RWPE2 (cell line): ENCODE data around the gene IFIT1.

ENCODE experiments used
- ATAC-seq: fragments of 200-7000 bp; cut with Tn5 transposase; 3 replicates; pipeline ENCODE4 v1.9.1; 2021; ENCODE audit warnings: low read depth
- DNase-seq: peaks from one replicate; pipeline ENCODE4 v3.0.0-alpha.2; 2020; ENCODE audit warnings: low spot score
- H3K27ac ChIP-seq: fragments of 450-650 bp; 2 replicates; pipeline ENCODE4 v1.5.1; 2017; ENCODE audit warnings: mild to moderate bottlenecking; ENCODE audit not compliant: poor library complexity, severe bottlenecking
- H3K27me3 ChIP-seq: fragments of 250-450 bp; sonication (Bioruptor Pico); 2 replicates; pipeline ENCODE4 v1.5.1; 2021; ENCODE audit warnings: mild to moderate bottlenecking, moderate library complexity; ENCODE audit not compliant: insufficient read depth, poor library complexity, severe bottlenecking
- H3K36me3 ChIP-seq: fragments of 250-450 bp; sonication (Bioruptor Pico); 2 replicates; pipeline ENCODE4 v1.5.1; 2020; ENCODE audit warnings: low read depth, mild to moderate bottlenecking, moderate library complexity
- H3K4me1 ChIP-seq: fragments of 250-450 bp; sonication (Bioruptor Pico); 2 replicates; pipeline ENCODE4 v1.5.1; 2021; ENCODE audit warnings: mild to moderate bottlenecking, moderate library complexity; ENCODE audit not compliant: insufficient read depth, poor library complexity, severe bottlenecking
- H3K4me3 ChIP-seq: fragments of 250-450 bp; sonication (Bioruptor Pico); 2 replicates; pipeline ENCODE4 v1.5.1; 2021; ENCODE audit warnings: mild to moderate bottlenecking, moderate library complexity; ENCODE audit not compliant: severe bottlenecking
- H3K9me3 ChIP-seq: fragments of 250-450 bp; sonication (Bioruptor Pico); 2 replicates; pipeline ENCODE4 v1.5.1; 2021; ENCODE audit warnings: mild to moderate bottlenecking, moderate library complexity; ENCODE audit not compliant: severe bottlenecking
- CTCF ChIP-seq: fragments of 450-650 bp; IDR thresholded peaks from one replicate; pipeline ENCODE4 v1.5.1; 2017; ENCODE audit warnings: mild to moderate bottlenecking, moderate library complexity; ENCODE audit not compliant: poor library complexity, severe bottlenecking

The IFIT1 gene

GRCh38 chr10:89419548-89419947 lies 27.1 kb downstream of the IFIT1 start:
- peaks cover 35% of the 10 kb centered on the region for H3K36me3 ChIP-seq
- ATAC-seq (no peak), DNase-seq (no peak)
- H3K4me3 ChIP-seq: no peak overlapping the region
- H3K9me3 ChIP-seq: no peaks in the 10 kb centered on the region
- no peak overlapping the region for H3K27ac ChIP-seq
- peaks cover 4% of the 10 kb centered on the region for H3K4me1 ChIP-seq
- peak; percentile 51 for TF ChIP-seq CTCF
- H3K27me3 ChIP-seq: no peaks in the 10 kb centered on the region

GRCh38 chr10:89421018-89421476 lies 28.6 kb downstream of the IFIT1 start:
- DNase-seq (no peak), ATAC-seq (no peak)
- Histone ChIP-seq H3K27ac (no peak overlapping the region), H3K36me3 (peaks cover 34% of the 10 kb centered on the region), H3K27me3 (no peaks in the 10 kb centered on the region), H3K4me3 (no peak overlapping the region), H3K9me3 (no peaks in the 10 kb centered on the region), H3K4me1 (peaks cover 4% of the 10 kb centered on the region)
- TF ChIP-seq CTCF: no peak

DNA sequence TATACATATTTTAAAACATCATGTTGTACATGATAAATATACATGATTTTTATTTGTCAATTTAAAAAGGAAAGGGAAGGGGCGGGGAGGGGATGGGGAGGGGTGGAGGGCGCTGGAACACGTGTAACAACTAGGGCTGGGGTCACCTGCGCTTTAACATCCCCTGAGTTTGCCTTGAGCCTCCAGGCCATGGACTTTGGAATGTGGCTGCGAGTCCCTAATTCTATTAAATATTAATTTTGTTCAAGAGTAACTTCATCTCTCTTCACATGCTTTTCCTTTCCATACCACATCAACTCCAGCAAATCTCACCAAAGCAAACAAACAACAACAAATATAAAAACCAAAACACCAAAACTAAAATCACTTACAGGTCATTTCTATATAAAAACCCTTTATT lies 32.6 kb downstream of the IFIT1 start:
- Histone ChIP-seq H3K9me3 (no peaks in the 10 kb centered on the region), H3K27me3 (no peaks in the 10 kb centered on the region), H3K4me3 (no peak overlapping the region), H3K4me1 (peaks cover 13% of the 10 kb centered on the region), H3K27ac (no peak overlapping the region), H3K36me3 (peaks cover 12% of the 10 kb centered on the region)
- no peak for ATAC-seq
- TF ChIP-seq CTCF: no peak
- DNase-seq: no peak

- Histone ChIP-seq H3K4me3 (no peak overlapping the region), H3K27me3 (no peaks in the 10 kb centered on the region), H3K9me3 (no peaks in the 10 kb centered on the region), H3K36me3 (0 out of 2 replicates have a peak, but pooled peaks cover 6% of the 10 kb centered on the region), H3K27ac (peak overlapping the region; percentile 36), H3K4me1 (peaks cover 13% of the 10 kb centered on the region)
- DNase-seq (no peak), ATAC-seq (peak; percentile 72; the same call in 2 of the 3 replicates)
- peak; percentile 89 for TF ChIP-seq CTCF
Observed at GRCh38 chr10:89426230-89426868, 33.9 kb downstream of the IFIT1 start.

DNA sequence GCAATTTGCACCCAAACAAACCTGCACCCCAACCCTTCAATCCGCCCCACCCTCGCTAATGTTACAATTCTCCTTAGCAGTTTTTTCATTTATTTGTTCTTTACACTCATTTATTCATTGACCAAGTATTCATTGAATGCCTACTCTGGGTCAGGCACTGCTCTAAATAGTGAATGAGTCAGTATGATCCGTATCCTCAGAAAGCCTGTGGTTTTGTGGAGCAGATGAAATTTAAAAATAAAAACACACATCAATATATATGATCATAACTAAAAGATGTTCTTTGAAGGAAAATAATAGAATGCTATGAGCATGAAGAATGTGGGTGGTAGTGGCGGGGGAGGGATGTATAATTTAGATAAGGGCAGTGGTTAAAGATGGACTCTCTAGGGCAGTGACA lies 35.2 kb downstream of the IFIT1 start:
- no peaks in the 10 kb centered on the region for H3K36me3 ChIP-seq
- TF ChIP-seq CTCF: no peak
- no peaks in the 10 kb centered on the region for H3K27me3 ChIP-seq
- peak; percentile 76 for ATAC-seq
- no peak for DNase-seq
- peaks cover 24% of the 10 kb centered on the region for H3K4me1 ChIP-seq
- H3K9me3 ChIP-seq: no peaks in the 10 kb centered on the region
- H3K27ac ChIP-seq: peak overlapping the region; percentile 36
- no peak overlapping the region for H3K4me3 ChIP-seq
